Measurements from ENCODE around the gene BAHD1. TPM values are rescaled to one million over a fixed set of nuclear protein-coding genes. Genes with fewer than 3 reads are reported as not detected.

Gene BAHD1
- total and polyA plus RNA-seq, 5 donors from 2014 or later = 1.3 to 32.9 (median 1.6) TPM

- Mint-ChIP-seq H3K36me3 (no peaks in the 10 kb centered on the region), H3K27me3 (peaks cover 26% of the 10 kb centered on the region), H3K27ac (peak overlapping the region in 2 of 3 donors; percentile 78 to 88), H3K4me3 (peak overlapping the region in 3 of 4 donors; percentile 92 to 98 (median 93)), H3K9me3 (peaks cover 0 to 1% (median 0%) of the 10 kb centered on the region in 7 donors), H3K4me1 (peaks cover 0 to 70% (median 43%) of the 10 kb centered on the region in 4 donors)
- no peak for ATAC-seq (ENCODE audit: low read depth in 2 of 2)
- no peaks in the 10 kb centered on the region for H3K27me3 ChIP-seq (ENCODE audit: control insufficient read depth, insufficient read depth, low read length)
- peak overlapping the region; percentile 63 for H3K4me3 ChIP-seq (ENCODE audit: low read depth, low read length)
- peaks cover 44% of the 10 kb centered on the region for H3K4me1 ChIP-seq (ENCODE audit: control insufficient read depth, insufficient read depth, low read length, poor library complexity, severe bottlenecking)
- H3K27ac ChIP-seq (ENCODE audit: insufficient read depth, low read length, poor library complexity, severe bottlenecking) = no peak overlapping the region
- DNase-seq = no peak
- no peaks in the 10 kb centered on the region for H3K9me3 ChIP-seq (ENCODE audit: control insufficient read depth in 2 of 2, low read length in 2 of 2)
- no peaks in the 10 kb centered on the region for H3K36me3 ChIP-seq (ENCODE audit: control insufficient read depth, insufficient read depth, low read length)
Measured at GRCh38 chr15:40443255-40443654, 2.5 kb downstream of the BAHD1 start.

GRCh38 chr15:40443846-40444245 lies 3.1 kb downstream of the BAHD1 start:
- Histone ChIP-seq H3K27me3 (ENCODE audit: control insufficient read depth, insufficient read depth, low read length) (no peaks in the 10 kb centered on the region), H3K27ac (ENCODE audit: insufficient read depth, low read length, poor library complexity, severe bottlenecking) (no peak overlapping the region), H3K4me1 (ENCODE audit: control insufficient read depth, insufficient read depth, low read length, poor library complexity, severe bottlenecking) (peaks cover 44% of the 10 kb centered on the region), H3K36me3 (ENCODE audit: control insufficient read depth, insufficient read depth, low read length) (no peaks in the 10 kb centered on the region), H3K4me3 (ENCODE audit: low read depth, low read length) (no peak overlapping the region), H3K9me3 (ENCODE audit: control insufficient read depth in 2 of 2, low read length in 2 of 2) (no peaks in the 10 kb centered on the region)
- Mint-ChIP-seq H3K27me3 (peaks cover 20% of the 10 kb centered on the region), H3K27ac (peak overlapping the region; percentile 28 to 78 (median 57)), H3K4me1 (peaks cover 0 to 66% (median 43%) of the 10 kb centered on the region in 4 donors), H3K9me3 (peaks cover 0 to 1% (median 0%) of the 10 kb centered on the region in 7 donors), H3K4me3 (peak overlapping the region; percentile 83 to 98 (median 92)), H3K36me3 (no peaks in the 10 kb centered on the region)
- ATAC-seq (ENCODE audit: low read depth in 2 of 2) = no peak
- no peak for DNase-seq

DNA sequence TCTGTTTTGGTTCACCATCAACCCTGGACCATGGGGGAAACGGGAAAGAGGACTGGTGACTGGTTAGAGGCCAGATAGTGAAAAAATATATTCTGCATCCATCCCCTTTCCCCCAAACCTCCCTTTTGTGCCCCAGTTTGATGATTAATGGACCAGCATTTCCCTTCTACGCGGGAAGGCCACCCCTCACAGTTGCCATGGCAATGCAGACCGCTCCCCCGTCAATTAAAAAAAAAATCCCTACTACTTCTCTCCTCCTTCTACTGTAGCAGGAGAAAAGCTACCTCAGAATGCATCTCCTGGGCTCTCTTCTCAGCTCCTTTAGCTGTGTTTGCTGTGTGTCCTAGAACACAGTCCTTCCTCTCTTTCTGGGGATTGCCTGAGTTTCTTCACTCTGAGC lies 4.0 kb downstream of the BAHD1 start:
- H3K36me3 ChIP-seq (ENCODE audit: control insufficient read depth, insufficient read depth, low read length) = no peaks in the 10 kb centered on the region
- H3K9me3 Mint-ChIP-seq = peaks cover 0 to 1% (median 0%) of the 10 kb centered on the region in 7 donors
- ATAC-seq (ENCODE audit: low read depth in 2 of 2) (no peak), DNase-seq (no peak)
- peaks cover 11% of the 10 kb centered on the region for H3K27me3 Mint-ChIP-seq
- no peaks in the 10 kb centered on the region for H3K36me3 Mint-ChIP-seq
- H3K4me3 Mint-ChIP-seq = peak overlapping the region; percentile 2 to 98 (median 32)
- H3K27ac Mint-ChIP-seq = peak overlapping the region in 2 of 3 donors; percentile 21 to 35
- no peak overlapping the region for H3K4me3 ChIP-seq (ENCODE audit: low read depth, low read length)
- H3K4me1 Mint-ChIP-seq = peaks cover 0 to 68% (median 47%) of the 10 kb centered on the region in 4 donors
- H3K4me1 ChIP-seq (ENCODE audit: control insufficient read depth, insufficient read depth, low read length, poor library complexity, severe bottlenecking) = peaks cover 43% of the 10 kb centered on the region
- no peak overlapping the region for H3K27ac ChIP-seq (ENCODE audit: insufficient read depth, low read length, poor library complexity, severe bottlenecking)
- H3K9me3 ChIP-seq (ENCODE audit: control insufficient read depth in 2 of 2, low read length in 2 of 2) = no peaks in the 10 kb centered on the region
- no peaks in the 10 kb centered on the region for H3K27me3 ChIP-seq (ENCODE audit: control insufficient read depth, insufficient read depth, low read length)

DNA sequence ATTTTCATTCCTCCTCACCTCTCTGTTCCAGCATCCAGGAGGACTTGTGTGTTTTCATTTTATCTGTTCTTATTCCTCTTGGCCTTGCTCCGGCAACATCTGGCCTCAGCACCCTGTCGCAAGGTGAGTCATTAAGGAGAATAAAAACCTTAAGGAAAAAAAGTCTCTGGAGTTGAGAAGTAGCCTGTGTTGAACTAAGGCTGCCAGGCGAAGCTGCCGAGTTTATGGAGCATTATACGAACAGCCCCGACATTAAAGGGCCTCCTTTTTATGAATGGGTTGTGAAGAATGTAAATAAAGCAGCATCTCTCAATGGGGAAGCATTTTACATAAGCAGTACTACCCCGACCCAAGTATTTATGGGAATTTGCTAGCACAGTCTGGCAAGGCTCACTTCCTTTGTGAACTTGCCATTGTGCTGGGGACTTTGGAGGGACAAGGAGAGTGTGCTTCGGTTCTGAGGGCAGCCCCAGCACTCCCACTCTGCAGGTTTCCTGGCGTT lies 4.7 kb downstream of the BAHD1 start:
- H3K27ac Mint-ChIP-seq = peak overlapping the region in 1 of 3 donors; percentile 35
- Histone ChIP-seq H3K4me3 (ENCODE audit: low read depth, low read length) (no peak overlapping the region), H3K4me1 (ENCODE audit: control insufficient read depth, insufficient read depth, low read length, poor library complexity, severe bottlenecking) (peaks cover 40% of the 10 kb centered on the region), H3K27me3 (ENCODE audit: control insufficient read depth, insufficient read depth, low read length) (no peaks in the 10 kb centered on the region), H3K36me3 (ENCODE audit: control insufficient read depth, insufficient read depth, low read length) (no peaks in the 10 kb centered on the region), H3K27ac (ENCODE audit: insufficient read depth, low read length, poor library complexity, severe bottlenecking) (no peak overlapping the region), H3K9me3 (ENCODE audit: control insufficient read depth in 2 of 2, low read length in 2 of 2) (no peaks in the 10 kb centered on the region)
- H3K4me3 Mint-ChIP-seq = peak overlapping the region in 1 of 4 donors; percentile 98
- DNase-seq = no peak
- no peaks in the 10 kb centered on the region for H3K36me3 Mint-ChIP-seq
- H3K4me1 Mint-ChIP-seq = peaks cover 0 to 68% (median 50%) of the 10 kb centered on the region in 4 donors
- no peak for ATAC-seq (ENCODE audit: low read depth in 2 of 2)
- peaks cover 4% of the 10 kb centered on the region for H3K27me3 Mint-ChIP-seq
- H3K9me3 Mint-ChIP-seq = peaks cover 0 to 1% (median 0%) of the 10 kb centered on the region in 7 donors

DNA sequence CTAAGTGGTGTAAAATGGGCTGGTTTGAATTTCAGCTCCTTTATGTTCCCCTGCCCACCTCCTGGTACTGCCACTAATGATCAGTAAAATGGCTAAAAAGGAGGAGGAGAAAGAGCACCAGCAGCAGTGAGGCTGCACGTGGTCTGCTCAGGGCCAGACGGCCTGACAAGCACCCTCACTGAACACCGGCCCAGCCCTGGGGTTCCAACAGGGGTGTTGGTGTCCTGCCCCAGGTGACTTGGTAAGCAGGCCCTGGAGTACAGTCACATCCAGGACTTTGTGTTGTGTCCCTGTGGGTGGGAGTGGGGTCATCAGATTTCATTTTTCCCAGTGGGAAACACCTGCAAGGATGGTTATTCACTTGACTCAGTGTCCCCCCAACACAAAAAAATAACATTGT lies 5.4 kb downstream of the BAHD1 start:
- Histone ChIP-seq H3K36me3 (ENCODE audit: control insufficient read depth, insufficient read depth, low read length) (no peaks in the 10 kb centered on the region), H3K27ac (ENCODE audit: insufficient read depth, low read length, poor library complexity, severe bottlenecking) (no peak overlapping the region), H3K4me1 (ENCODE audit: control insufficient read depth, insufficient read depth, low read length, poor library complexity, severe bottlenecking) (peaks cover 42% of the 10 kb centered on the region), H3K9me3 (ENCODE audit: control insufficient read depth in 2 of 2, low read length in 2 of 2) (no peaks in the 10 kb centered on the region), H3K4me3 (ENCODE audit: low read depth, low read length) (no peak overlapping the region), H3K27me3 (ENCODE audit: control insufficient read depth, insufficient read depth, low read length) (no peaks in the 10 kb centered on the region)
- Mint-ChIP-seq H3K36me3 (no peaks in the 10 kb centered on the region), H3K27me3 (peaks cover 4% of the 10 kb centered on the region), H3K4me3 (no peak overlapping the region), H3K4me1 (peaks cover 2 to 74% (median 53%) of the 10 kb centered on the region in 4 donors), H3K27ac (no peak overlapping the region), H3K9me3 (peaks cover 0 to 1% (median 0%) of the 10 kb centered on the region in 7 donors)
- DNase-seq (no peak), ATAC-seq (ENCODE audit: low read depth in 2 of 2) (no peak)

- Mint-ChIP-seq H3K27ac (no peak overlapping the region), H3K9me3 (no peaks in the 10 kb centered on the region), H3K36me3 (no peaks in the 10 kb centered on the region), H3K27me3 (peaks cover 4% of the 10 kb centered on the region), H3K4me3 (no peak overlapping the region), H3K4me1 (peaks cover 13 to 85% (median 65%) of the 10 kb centered on the region in 4 donors)
- Histone ChIP-seq H3K4me1 (ENCODE audit: control insufficient read depth, insufficient read depth, low read length, poor library complexity, severe bottlenecking) (peaks cover 47% of the 10 kb centered on the region), H3K4me3 (ENCODE audit: low read depth, low read length) (no peak overlapping the region), H3K27me3 (ENCODE audit: control insufficient read depth, insufficient read depth, low read length) (no peaks in the 10 kb centered on the region), H3K36me3 (ENCODE audit: control insufficient read depth, insufficient read depth, low read length) (no peaks in the 10 kb centered on the region), H3K9me3 (ENCODE audit: control insufficient read depth in 2 of 2, low read length in 2 of 2) (no peaks in the 10 kb centered on the region), H3K27ac (ENCODE audit: insufficient read depth, low read length, poor library complexity, severe bottlenecking) (no peak overlapping the region)
- no peak for ATAC-seq (ENCODE audit: low read depth in 2 of 2)
- DNase-seq = no peak
Measured at GRCh38 chr15:40448354-40448753, 7.6 kb downstream of the BAHD1 start.

DNA sequence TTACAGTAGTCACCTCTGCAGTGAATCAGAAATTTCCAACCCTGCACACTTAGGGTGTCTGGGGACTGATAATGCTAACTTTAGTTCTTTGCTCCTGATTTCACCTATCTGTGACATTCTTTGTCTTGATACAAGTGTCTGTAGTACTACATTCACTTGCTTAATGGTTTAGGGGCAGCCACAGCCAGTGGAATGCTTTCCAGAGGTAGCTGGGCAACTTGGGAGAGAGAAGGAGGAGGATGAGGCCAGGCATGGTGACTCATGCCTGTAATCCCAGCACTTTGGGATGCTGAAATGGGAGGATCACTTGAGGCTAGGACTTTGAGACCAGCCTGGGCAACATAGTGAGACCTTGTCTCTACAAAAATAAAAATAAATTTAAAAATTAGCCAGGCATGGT lies 8.5 kb downstream of the BAHD1 start:
- Histone ChIP-seq H3K27me3 (ENCODE audit: control insufficient read depth, insufficient read depth, low read length) (no peaks in the 10 kb centered on the region), H3K4me3 (ENCODE audit: low read depth, low read length) (no peak overlapping the region), H3K36me3 (ENCODE audit: control insufficient read depth, insufficient read depth, low read length) (no peaks in the 10 kb centered on the region), H3K4me1 (ENCODE audit: control insufficient read depth, insufficient read depth, low read length, poor library complexity, severe bottlenecking) (peaks cover 48% of the 10 kb centered on the region), H3K9me3 (ENCODE audit: control insufficient read depth in 2 of 2, low read length in 2 of 2) (no peaks in the 10 kb centered on the region), H3K27ac (ENCODE audit: insufficient read depth, low read length, poor library complexity, severe bottlenecking) (no peak overlapping the region)
- DNase-seq (no peak), ATAC-seq (ENCODE audit: low read depth in 2 of 2) (no peak)
- Mint-ChIP-seq H3K27me3 (no peaks in the 10 kb centered on the region), H3K4me3 (peak overlapping the region in 1 of 4 donors; percentile 25), H3K9me3 (no peaks in the 10 kb centered on the region), H3K27ac (peak overlapping the region in 2 of 3 donors; percentile 62 to 80), H3K36me3 (no peaks in the 10 kb centered on the region), H3K4me1 (peaks cover 13 to 85% (median 65%) of the 10 kb centered on the region in 4 donors)

DNA sequence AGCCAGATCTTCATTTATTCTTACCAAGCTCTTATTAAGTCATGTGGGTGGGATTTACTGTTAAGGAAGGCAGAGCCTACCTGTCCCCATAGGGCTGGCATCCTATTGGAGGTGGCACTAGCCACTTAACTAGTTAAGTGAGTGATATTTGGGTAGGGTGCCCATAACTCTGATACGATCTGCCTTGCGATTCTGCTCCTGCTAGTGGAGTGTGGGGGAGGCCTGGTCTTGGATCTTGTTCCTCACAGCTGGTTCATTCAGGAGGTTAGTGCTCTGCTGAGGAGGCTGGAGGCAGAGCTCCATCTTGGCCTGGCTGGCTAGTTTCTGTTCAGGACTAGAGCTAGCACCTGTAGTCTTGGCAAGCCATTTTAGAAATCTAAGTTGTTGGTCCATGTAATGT lies 9.3 kb downstream of the BAHD1 start:
- Mint-ChIP-seq H3K9me3 (no peaks in the 10 kb centered on the region), H3K36me3 (no peaks in the 10 kb centered on the region), H3K27me3 (no peaks in the 10 kb centered on the region), H3K4me1 (peaks cover 13 to 85% (median 65%) of the 10 kb centered on the region in 4 donors), H3K27ac (peak overlapping the region; percentile 55 to 80 (median 66)), H3K4me3 (peak overlapping the region in 2 of 4 donors; percentile 2 to 67)
- Histone ChIP-seq H3K9me3 (ENCODE audit: control insufficient read depth in 2 of 2, low read length in 2 of 2) (no peaks in the 10 kb centered on the region), H3K4me1 (ENCODE audit: control insufficient read depth, insufficient read depth, low read length, poor library complexity, severe bottlenecking) (peaks cover 53% of the 10 kb centered on the region), H3K27me3 (ENCODE audit: control insufficient read depth, insufficient read depth, low read length) (no peaks in the 10 kb centered on the region), H3K36me3 (ENCODE audit: control insufficient read depth, insufficient read depth, low read length) (no peaks in the 10 kb centered on the region), H3K27ac (ENCODE audit: insufficient read depth, low read length, poor library complexity, severe bottlenecking) (no peak overlapping the region), H3K4me3 (ENCODE audit: low read depth, low read length) (no peak overlapping the region)
- no peak for DNase-seq
- ATAC-seq (ENCODE audit: low read depth in 2 of 2) = no peak

Measured in CD4-positive, CD25-positive, alpha-beta regulatory T cell (primary cell).